ENCODE measurements around the gene DBNL.

DBNL gene

GRCh38 chr7:44048031-44048795 is 3.7 kb downstream of the DBNL start:
- H3K4me3 ChIP-seq (ENCODE audit: low read depth, low read length): no peak overlapping the region
- no peak for DNase-seq (ENCODE audit: low read depth)
- no peak for TF ChIP-seq CTCF (IDR thresholded peaks at IDR 0.05; ENCODE audit: insufficient read depth, low read depth, low read length, missing control alignments)

- no peak for DNase-seq (ENCODE audit: low read depth)
- no peak for TF ChIP-seq CTCF (IDR thresholded peaks at IDR 0.05; ENCODE audit: insufficient read depth, low read depth, low read length, missing control alignments)
- no peak overlapping the region for H3K4me3 ChIP-seq (ENCODE audit: low read depth, low read length)
Measured at GRCh38 chr7:44050121-44050914, 5.8 kb downstream of the DBNL start.

GRCh38 chr7:44050915-44051560 is 6.5 kb downstream of the DBNL start:
- no peak for TF ChIP-seq CTCF (IDR thresholded peaks at IDR 0.05; ENCODE audit: insufficient read depth, low read depth, low read length, missing control alignments)
- DNase-seq (ENCODE audit: low read depth): no peak
- no peak overlapping the region for H3K4me3 ChIP-seq (ENCODE audit: low read depth, low read length)

- no peak for DNase-seq (ENCODE audit: low read depth)
- TF ChIP-seq CTCF (IDR thresholded peaks at IDR 0.05; ENCODE audit: insufficient read depth, low read depth, low read length, missing control alignments): no peak
- no peak overlapping the region for H3K4me3 ChIP-seq (ENCODE audit: low read depth, low read length)
Measured at GRCh38 chr7:44051611-44052220, 7.2 kb downstream of the DBNL start.

GRCh38 chr7:44052771-44053365 is 8.4 kb downstream of the DBNL start:
- no peak for TF ChIP-seq CTCF (IDR thresholded peaks at IDR 0.05; ENCODE audit: insufficient read depth, low read depth, low read length, missing control alignments)
- no peak overlapping the region for H3K4me3 ChIP-seq (ENCODE audit: low read depth, low read length)
- DNase-seq (ENCODE audit: low read depth): no peak

- no peak for DNase-seq (ENCODE audit: low read depth)
- no peak for TF ChIP-seq CTCF (IDR thresholded peaks at IDR 0.05; ENCODE audit: insufficient read depth, low read depth, low read length, missing control alignments)
- H3K4me3 ChIP-seq (ENCODE audit: low read depth, low read length): no peak overlapping the region
Measured at GRCh38 chr7:44056681-44057080, 12.2 kb downstream of the DBNL start.
